NCI-H510A (cell line): Measurements from ENCODE around the gene URAD.

Experiments
- DNase-seq: peaks from one replicate; lab custom pipeline; 2025; lab: John Stamatoyannopoulos, UW

Gene URAD

GRCh38 chr13:27956576-27957300 lies 31.8 kb downstream of the URAD start:
- DNase-seq = no peak

GRCh38 chr13:27955014-27955591 lies 33.4 kb downstream of the URAD start:
- DNase-seq = no peak

GRCh38 chr13:27954406-27954851 lies 34.1 kb downstream of the URAD start:
- DNase-seq = peak; percentile 53

- peak; percentile 69 for DNase-seq
Measured at GRCh38 chr13:27953676-27954405, 34.7 kb downstream of the URAD start.

GRCh38 chr13:27952876-27953675 lies 35.4 kb downstream of the URAD start:
- DNase-seq = no peak

- no peak for DNase-seq
Measured at GRCh38 chr13:27942972-27943371, 45.5 kb downstream of the URAD start.

- DNase-seq = no peak
Measured at GRCh38 chr13:27933580-27934328, 54.7 kb downstream of the URAD start.

- DNase-seq = no peak
Measured at GRCh38 chr13:27933118-27933517, 55.4 kb downstream of the URAD start.

GRCh38 chr13:27929868-27930267 lies 58.6 kb downstream of the URAD start:
- DNase-seq = no peak

GRCh38 chr13:27928805-27929753 lies 59.4 kb downstream of the URAD start:
- no peak for DNase-seq

- DNase-seq = no peak
Measured at GRCh38 chr13:27928353-27928804, 60.1 kb downstream of the URAD start.
